Activated CD8-positive, alpha-beta memory T cell treated with anti-CD3 and anti-CD28 coated beads, Interleukin-2, amount 50 U/mL, for 48 hours (primary cell): ENCODE data around the gene SGSM1.
"Not testable (repeated sequence)": the region's sequence is repeated elsewhere in the genome, so short reads cannot be mapped to it uniquely, and the experiment has no call there.

ENCODE experiments used
- DNase-seq: peaks from one replicate; pipeline ENCODE4 v3.0.0-alpha.2; 2020

Gene SGSM1

GRCh38 chr22:24807284-24807950, 1.4 kb downstream of the SGSM1 start:
- no peak for DNase-seq

- no peak for DNase-seq
Observed at GRCh38 chr22:24809331-24809730, 3.3 kb downstream of the SGSM1 start.

GRCh38 chr22:24810043-24810749, 4.2 kb downstream of the SGSM1 start:
- DNase-seq, result no peak

- DNase-seq, result no peak
Observed at GRCh38 chr22:24812950-24813775, 7.2 kb downstream of the SGSM1 start.

GRCh38 chr22:24813861-24814770, 8.1 kb downstream of the SGSM1 start:
- DNase-seq, result no peak

- no peak for DNase-seq
Observed at GRCh38 chr22:24816806-24817205, 10.8 kb downstream of the SGSM1 start.

- no peak for DNase-seq
Observed at GRCh38 chr22:24819487-24819886, 13.5 kb downstream of the SGSM1 start.

- DNase-seq, result no peak
Observed at GRCh38 chr22:24819911-24820461, 14.0 kb downstream of the SGSM1 start.

GRCh38 chr22:24822471-24822870, 16.5 kb downstream of the SGSM1 start:
- no peak for DNase-seq

- DNase-seq, result no peak
Observed at GRCh38 chr22:24823787-24824186, 17.8 kb downstream of the SGSM1 start.

GRCh38 chr22:24824250-24824649, 18.2 kb downstream of the SGSM1 start:
- no peak for DNase-seq

- no peak for DNase-seq
Observed at GRCh38 chr22:24824915-24825314, 18.9 kb downstream of the SGSM1 start.

- no peak for DNase-seq
Observed at GRCh38 chr22:24826710-24827285, 20.8 kb downstream of the SGSM1 start.

- DNase-seq, result no peak
Observed at GRCh38 chr22:24827296-24827695, 21.3 kb downstream of the SGSM1 start.

GRCh38 chr22:24830205-24830979, 24.4 kb downstream of the SGSM1 start:
- no peak for DNase-seq

- no peak for DNase-seq
Observed at GRCh38 chr22:24831687-24832086, 25.7 kb downstream of the SGSM1 start.

GRCh38 chr22:24833881-24834495, 28.0 kb downstream of the SGSM1 start:
- no peak for DNase-seq

- DNase-seq, result no peak
Observed at GRCh38 chr22:24834845-24835570, 29.0 kb downstream of the SGSM1 start.

GRCh38 chr22:24836282-24836681, 30.3 kb downstream of the SGSM1 start:
- no peak for DNase-seq

GRCh38 chr22:24837517-24837916, 31.5 kb downstream of the SGSM1 start:
- DNase-seq, result not testable (repeated sequence)
